Right lobe of liver (tissue), 4 donors: Measurements from ENCODE around the gene SYNE4.

Source experiments
- POLR2A ChIP-seq: fragments of 450-650 bp; IDR thresholded peaks from one replicate; pipeline ENCODE4 v1.6.1; 2017; ENCODE audit warnings: antibody characterized with exemption, mild to moderate bottlenecking
- TF ChIP-seq, protein P1 (sequence below), 4 donors: fragments of 200-600 bp in 3 of 4; fragments of 450-650 bp in 1 of 4; IDR thresholded peaks; one replicate each; pipeline versions ENCODE4 v1.5.1 to v1.8.0; 2016 to 2022; ENCODE audit warnings: antibody characterized with exemption in 4 of 4, mild to moderate bottlenecking in 2 of 4
- donor health status: DM: no; HTN: no; CAD: no.
- donor health status: DM: no; HTN: no; CAD: no.
- donor health status: DM: no; HTN: yes; CAD: no.

DNA sequence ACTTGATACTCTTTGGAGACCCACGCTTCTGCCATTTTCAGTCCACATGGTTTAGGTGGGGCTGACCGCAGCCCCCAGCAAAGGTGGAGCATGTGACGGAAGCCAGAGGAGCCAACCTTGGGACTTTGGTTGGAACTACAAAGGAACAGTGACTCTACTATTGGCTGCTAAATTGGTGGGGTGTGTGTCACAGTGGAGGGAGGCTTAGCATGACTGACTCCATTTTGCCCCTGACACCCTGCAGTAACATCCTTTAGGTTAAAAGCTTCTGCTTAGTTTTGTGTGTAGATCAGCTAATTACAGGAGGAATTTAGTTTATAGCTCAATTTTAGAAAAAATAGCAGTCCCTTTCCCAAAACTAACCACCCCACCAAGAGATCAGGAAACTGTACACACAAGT is 7.0 kb downstream of the SYNE4 start:
- TF ChIP-seq, protein P1, sequence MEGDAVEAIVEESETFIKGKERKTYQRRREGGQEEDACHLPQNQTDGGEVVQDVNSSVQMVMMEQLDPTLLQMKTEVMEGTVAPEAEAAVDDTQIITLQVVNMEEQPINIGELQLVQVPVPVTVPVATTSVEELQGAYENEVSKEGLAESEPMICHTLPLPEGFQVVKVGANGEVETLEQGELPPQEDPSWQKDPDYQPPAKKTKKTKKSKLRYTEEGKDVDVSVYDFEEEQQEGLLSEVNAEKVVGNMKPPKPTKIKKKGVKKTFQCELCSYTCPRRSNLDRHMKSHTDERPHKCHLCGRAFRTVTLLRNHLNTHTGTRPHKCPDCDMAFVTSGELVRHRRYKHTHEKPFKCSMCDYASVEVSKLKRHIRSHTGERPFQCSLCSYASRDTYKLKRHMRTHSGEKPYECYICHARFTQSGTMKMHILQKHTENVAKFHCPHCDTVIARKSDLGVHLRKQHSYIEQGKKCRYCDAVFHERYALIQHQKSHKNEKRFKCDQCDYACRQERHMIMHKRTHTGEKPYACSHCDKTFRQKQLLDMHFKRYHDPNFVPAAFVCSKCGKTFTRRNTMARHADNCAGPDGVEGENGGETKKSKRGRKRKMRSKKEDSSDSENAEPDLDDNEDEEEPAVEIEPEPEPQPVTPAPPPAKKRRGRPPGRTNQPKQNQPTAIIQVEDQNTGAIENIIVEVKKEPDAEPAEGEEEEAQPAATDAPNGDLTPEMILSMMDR (IDR thresholded peaks at IDR 0.05) = no peak
- no peak for TF ChIP-seq POLR2A
